IMR-90 (cell line): ENCODE results near the gene LCA5L. TPM values are rescaled to one million over a fixed set of nuclear protein-coding genes. Genes with fewer than 3 reads are reported as not detected.

Source experiments
- ATAC-seq: fragments of 200-7000 bp; cut with Tn5 transposase; 2 replicates; pipeline ENCODE4 v1.9.1; 2020; ENCODE audit warnings: low read depth, mild to moderate bottlenecking, moderate library complexity
- BruUV-seq: library from RNA; stranded (reverse); fragments of 400-500 nt; replicated peaks from 2 replicates; lab custom pipeline; 2021; lab: Mats Ljungman, UMichigan
- CTCF ChIA-PET: fragments of 300-600 bp; formaldehyde crosslinking; extraction: SDS; loops from one replicate; lab custom pipeline; 2021; ENCODE audit warnings: antibody characterized with exemption; lab: Yijun Ruan, JAX
- POLR2A ChIA-PET: fragments of 300-600 bp; sonication (Branson Sonifier 250); formaldehyde crosslinking; loops from one replicate; lab custom pipeline; 2022; ENCODE audit warnings: antibody characterized with exemption; ENCODE audit not compliant: unreplicated experiment; lab: Charles Lee
- DNase-seq: peaks from one replicate; pipeline ENCODE4 v3.0.0; 2013
- H2AFZ ChIP-seq: replicated peaks from 2 replicates; pipeline ENCODE3; 2013; ENCODE audit warnings: low read length, mild to moderate bottlenecking; ENCODE audit not compliant: poor library complexity
- H2AK5ac ChIP-seq: 2 replicates; pipeline ENCODE4 v1.6.1; 2013; ENCODE audit warnings: low read depth, low read length, inconsistent platforms
- H2AK9ac ChIP-seq: replicated peaks from 2 replicates; pipeline ENCODE3; 2013; ENCODE audit warnings: mild to moderate bottlenecking, low read depth, low read length, moderate library complexity; ENCODE audit not compliant: poor library complexity
- H2BK120ac ChIP-seq: 2 replicates; pipeline ENCODE4 v1.6.1; 2013; ENCODE audit warnings: low read depth, low read length, inconsistent platforms
- H2BK15ac ChIP-seq: 3 replicates; pipeline ENCODE4 v1.6.1; 2013; ENCODE audit warnings: low read depth, low read length, inconsistent platforms
- H2BK20ac ChIP-seq: 2 replicates; pipeline ENCODE4 v1.6.1; 2013; ENCODE audit warnings: low read depth, mild to moderate bottlenecking, inconsistent platforms, low read length, moderate library complexity
- H2BK5ac ChIP-seq: 2 replicates; pipeline ENCODE4 v1.6.1; 2013; ENCODE audit warnings: mild to moderate bottlenecking, low read depth, low read length, inconsistent platforms; ENCODE audit not compliant: poor library complexity, severe bottlenecking
- H3K14ac ChIP-seq: replicated peaks from 2 replicates; pipeline ENCODE4 v1.6.1; 2013; ENCODE audit warnings: low read depth, low read length, inconsistent platforms
- H3K18ac ChIP-seq: 2 replicates; pipeline ENCODE4 v1.6.1; 2013; ENCODE audit warnings: low read depth, low read length, control low read depth
- H3K23ac ChIP-seq: 2 replicates; pipeline ENCODE4 v1.6.1; 2013; ENCODE audit warnings: low read depth, low read length, inconsistent platforms
- H3K27ac ChIP-seq: 2 replicates; pipeline ENCODE4 v1.5.1; 2013; ENCODE audit warnings: mild to moderate bottlenecking, control low read depth, low read length; ENCODE audit not compliant: insufficient read depth
- H3K27me3 ChIP-seq: 2 replicates; pipeline ENCODE4 v1.6.1; 2013; ENCODE audit warnings: low read length; ENCODE audit not compliant: control insufficient read depth, insufficient read depth
- H3K36me3 ChIP-seq: 2 replicates; pipeline ENCODE4 v1.6.1; 2013; ENCODE audit warnings: low read length, mixed read lengths; ENCODE audit not compliant: control insufficient read depth, insufficient read depth
- H3K4ac ChIP-seq: 2 replicates; pipeline ENCODE4 v1.6.1; 2013; ENCODE audit warnings: low read depth, low read length, inconsistent platforms
- H3K4me1 ChIP-seq: 2 replicates; pipeline ENCODE4 v1.6.1; 2013; ENCODE audit warnings: low read length, mixed read lengths; ENCODE audit not compliant: control insufficient read depth, insufficient read depth
- H3K4me2 ChIP-seq: 2 replicates; pipeline ENCODE4 v1.6.1; 2013; ENCODE audit warnings: low read depth, mild to moderate bottlenecking, control low read depth, low read length, moderate library complexity
- H3K4me3 ChIP-seq: 2 replicates; pipeline ENCODE4 v1.5.1; 2013; ENCODE audit warnings: low read depth, mild to moderate bottlenecking, control low read depth, low read length, moderate library complexity; ENCODE audit not compliant: insufficient read depth
- H3K56ac ChIP-seq: 2 replicates; pipeline ENCODE4 v1.6.1; 2013; ENCODE audit warnings: low read length, inconsistent platforms; ENCODE audit not compliant: insufficient read depth; ENCODE audit errors: extremely low read depth
- H3K79me1 ChIP-seq, 2 experiments: 2 replicates each; pipeline ENCODE4 v1.6.1; 2013; ENCODE audit warnings: low read length in 2 of 2, inconsistent platforms in 1 of 2, low read depth in 1 of 2
- H3K9ac ChIP-seq: 2 replicates; pipeline ENCODE4 v1.6.1; 2013; ENCODE audit warnings: low read depth, low read length, control low read depth
- H3K9me1 ChIP-seq: 2 replicates; pipeline ENCODE4 v1.6.1; 2013; ENCODE audit warnings: low read length, inconsistent platforms; ENCODE audit not compliant: insufficient read depth
- H3K9me3 ChIP-seq: 2 replicates; pipeline ENCODE4 v1.6.1; 2013; ENCODE audit warnings: low read length; ENCODE audit not compliant: control insufficient read depth, insufficient read depth
- H4K20me1 ChIP-seq: 2 replicates; pipeline ENCODE4 v1.6.1; 2013; ENCODE audit warnings: low read length, inconsistent platforms; ENCODE audit not compliant: insufficient read depth
- H4K5ac ChIP-seq: 2 replicates; pipeline ENCODE4 v1.6.1; 2013; ENCODE audit warnings: mild to moderate bottlenecking, low read depth, low read length, control low read depth
- H4K8ac ChIP-seq, 2 experiments: 2 replicates each; pipeline ENCODE4 v1.6.1; 2013; ENCODE audit warnings: low read depth in 2 of 2, low read length in 2 of 2, control low read depth in 1 of 2, inconsistent platforms in 1 of 2
- H4K91ac ChIP-seq: 2 replicates; pipeline ENCODE4 v1.6.1; 2013; ENCODE audit warnings: low read depth, low read length, inconsistent platforms; ENCODE audit not compliant: insufficient read depth
- CEBPB ChIP-seq: IDR thresholded peaks from 2 replicates; pipeline ENCODE4 v1.6.1; 2012; ENCODE audit warnings: low read depth, low read length, improper control_type of control experiment
- CHD1 ChIP-seq: IDR thresholded peaks from 2 replicates; pipeline ENCODE4 v1.6.1; 2012; ENCODE audit warnings: low read depth, low read length, improper control_type of control experiment
- ELK1 ChIP-seq: fragments of 150-350 bp; IDR thresholded peaks from 2 replicates; pipeline ENCODE4 v1.6.1; 2016; ENCODE audit warnings: low read depth, mild to moderate bottlenecking, low read length, moderate library complexity, borderline replicate concordance
- MAZ ChIP-seq: IDR thresholded peaks from 2 replicates; pipeline ENCODE4 v1.6.1; 2012; ENCODE audit warnings: low read depth, mild to moderate bottlenecking, low read length, improper control_type of control experiment, moderate library complexity, borderline replicate concordance
- NFE2L2 ChIP-seq: fragments of 150-350 bp; IDR thresholded peaks from 2 replicates; pipeline ENCODE4 v1.6.1; 2016; ENCODE audit warnings: low read depth, mild to moderate bottlenecking, low read length
- POLR2A ChIP-seq: IDR thresholded peaks from 2 replicates; pipeline ENCODE4 v1.6.1; 2012; ENCODE audit warnings: mild to moderate bottlenecking, low read depth, low read length
- RAD21 ChIP-seq: IDR thresholded peaks from 2 replicates; pipeline ENCODE4 v1.6.1; 2012; ENCODE audit warnings: low read length, improper control_type of control experiment
- RCOR1 ChIP-seq: IDR thresholded peaks from 2 replicates; pipeline ENCODE4 v1.6.1; 2012; ENCODE audit warnings: mild to moderate bottlenecking, low read length, improper control_type of control experiment; ENCODE audit not compliant: insufficient replicate concordance
- SMC3 ChIP-seq: fragments of 150-350 bp; IDR thresholded peaks from 2 replicates; pipeline ENCODE4 v1.6.1; 2016; ENCODE audit warnings: low read depth, mild to moderate bottlenecking, antibody characterized with exemption, low read length, moderate library complexity
- WGBS, 2 experiments: methylation state at CpG; one replicate each; pipeline versions ENCODE4 v1.1.5 to v1.1.7; 2013; ENCODE audit warnings: missing lambda C conversion rate in 2 of 2; ENCODE audit not compliant: insufficient read length in 1 of 2; ENCODE audit errors: extremely low coverage in 2 of 2; 5-methylcytosine and 5-hydroxymethylcytosine counted together
- dilution Hi-C: fragments of 300-500 bp; cut with HindIII; formaldehyde crosslinking; loops from one replicate; pipeline ENCODE4 v1.14.3; 2018; ENCODE audit warnings: low sequenced_read_pairs; ENCODE audit not compliant: unreplicated experiment
- in situ Hi-C: fragments of 300-500 bp; cut with MboI; formaldehyde crosslinking; loops from 3 replicates; pipeline ENCODE4 v1.14.3; 2019; ENCODE audit warnings: low sequenced_read_pairs, inconsistent platforms, mixed read lengths
- intact Hi-C: fragments of 100-400 bp; cut with micrococcal nuclease; formaldehyde crosslinking; loops from 2 replicates; pipeline ENCODE4 v1.10.0; 2022
- polyA plus RNA-seq, 3 experiments: library from polyadenylated mRNA; depleted of rRNA; stranded (reverse); fragments of >200 nt; gene quantifications; 2 replicates each; pipeline ENCODE4 v1.2.3, GENCODE V29; 2012; ENCODE audit warnings: low replicate concordance in 1 of 3
- total RNA-seq: library from RNA; depleted of rRNA; stranded (reverse); fragments of >200 nt; gene quantifications from 2 replicates; pipeline ENCODE4 v1.2.3, GENCODE V29; 2012

Gene LCA5L
- total and polyA plus RNA-seq, 2 of the 4 experiments (the other 2 are of a cell fraction) = 0.18 to 0.26 TPM

- Histone ChIP-seq H3K56ac (no peak overlapping the region), H2AK9ac (no peak overlapping the region), H3K9me3 (no peaks in the 10 kb centered on the region), H3K4me2 (no peak overlapping the region), H3K23ac (no peak overlapping the region), H3K36me3 (no peaks in the 10 kb centered on the region), H4K8ac (no peak overlapping the region), H2AK5ac (no peak overlapping the region), H3K18ac (no peak overlapping the region), H2BK5ac (no peak overlapping the region), H3K4me1 (0 out of 2 replicates have a peak, but pooled peaks cover 1% of the 10 kb centered on the region), H3K27me3 (0 out of 2 replicates have a peak, but pooled peaks cover 2% of the 10 kb centered on the region), H3K4ac (peak overlapping the region; percentile 24; the same call in 1 of the 2 replicates), H3K9ac (no peak overlapping the region), H3K9me1 (no peaks in the 10 kb centered on the region), H3K4me3 (no peak overlapping the region), H3K27ac (no peak overlapping the region), H2BK15ac (no peak overlapping the region), H2BK120ac (no peak overlapping the region), H2AFZ (peak overlapping the region; percentile 16), H4K5ac (no peak overlapping the region), H4K20me1 (no peaks in the 10 kb centered on the region), H3K14ac (no peak overlapping the region), H2BK20ac (peak overlapping the region; percentile 22; the same call in 1 of the 2 replicates), H3K79me1 (no peaks in the 10 kb centered on the region), H4K91ac (no peak overlapping the region)
- intact Hi-C loops (no loop called here), in situ Hi-C loops (no loop called here), dilution Hi-C loops (no loop called here)
- no peak for ATAC-seq
- BruUV-seq = no TSS peak
- no peak for DNase-seq
- ChIA-PET POLR2A (no interaction called here), CTCF (no interaction called here)
- WGBS, 2 experiments = 75% methylated on average over 4 of the region's 6 CpGs; no CpG with 5 or more reads in 1 of the 2 experiments
- TF ChIP-seq POLR2A (no peak), ELK1 (no peak), NFE2L2 (no peak), RAD21 (no peak), CHD1 (no peak), CEBPB (no peak), MAZ (no peak), RCOR1 (no peak), SMC3 (no peak)
These were observed 71.5 kb downstream of the LCA5L start for GRCh38 chr21:39374046-39374445.
